ENCODE measurements around the gene CEP250.
"Not testable (repeated sequence)": the region's sequence is repeated elsewhere in the genome, so short reads cannot be mapped to it uniquely, and the experiment has no call there.

CEP250 gene

DNA sequence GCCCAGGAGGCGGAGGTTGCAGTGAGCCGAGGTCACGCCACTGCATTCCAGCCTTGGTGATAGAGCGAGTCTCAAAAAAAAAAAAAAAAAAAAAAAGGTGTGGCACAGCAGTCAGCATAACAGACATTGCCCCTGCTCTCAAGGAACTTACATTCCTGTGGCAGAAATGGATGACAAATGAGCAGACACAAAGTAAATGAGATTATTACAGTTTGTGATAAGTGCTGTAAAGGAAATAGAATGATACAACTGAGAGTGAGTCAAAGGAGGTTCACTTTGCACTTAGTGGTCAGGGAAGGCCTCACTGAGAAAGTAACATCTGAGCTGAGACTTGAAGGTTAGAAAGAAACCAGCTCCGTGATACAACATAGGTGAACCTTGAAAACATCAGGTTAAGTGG, 36.4 kb downstream of the CEP250 start:
- no peak for DNase-seq (ENCODE audit: low spot score)

DNA sequence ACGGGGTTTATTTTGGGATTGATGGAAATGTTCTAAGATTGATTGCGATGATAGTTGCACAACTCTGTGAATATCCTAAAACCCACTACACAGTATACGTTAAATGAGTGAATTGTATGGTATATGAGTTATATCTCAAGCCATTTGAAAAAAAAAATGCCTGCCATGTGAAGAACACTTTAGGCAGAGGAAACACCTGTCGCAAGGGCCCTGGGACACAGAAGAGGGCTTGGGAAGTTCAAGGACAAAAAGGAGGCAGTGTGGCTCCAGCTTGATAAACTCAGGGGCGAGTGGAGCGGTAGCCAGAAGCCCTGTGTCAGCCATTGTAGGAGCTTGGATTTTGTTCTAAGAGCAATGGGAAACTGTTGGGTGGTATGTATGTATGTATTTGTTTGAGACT, 37.0 kb downstream of the CEP250 start:
- DNase-seq (ENCODE audit: low spot score) = no peak

DNA sequence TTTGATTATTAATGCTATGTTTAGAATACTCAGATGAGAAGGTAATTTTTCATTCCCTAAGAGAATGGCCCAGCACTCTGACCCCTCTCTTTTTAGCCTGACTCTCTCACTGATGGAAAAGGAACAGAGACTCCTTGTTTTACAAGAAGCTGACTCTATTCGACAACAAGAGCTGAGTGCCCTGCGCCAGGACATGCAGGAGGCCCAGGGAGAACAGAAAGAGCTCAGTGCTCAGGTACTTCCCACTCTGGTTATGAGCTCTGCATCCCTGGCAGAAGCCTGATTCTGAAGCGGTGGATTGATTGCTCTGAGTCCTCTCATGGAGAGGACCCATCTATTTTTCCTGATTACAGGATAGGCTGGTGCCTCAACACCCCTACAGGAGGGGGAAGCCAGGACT, 41.1 kb downstream of the CEP250 start:
- no peak for DNase-seq (ENCODE audit: low spot score)

DNA sequence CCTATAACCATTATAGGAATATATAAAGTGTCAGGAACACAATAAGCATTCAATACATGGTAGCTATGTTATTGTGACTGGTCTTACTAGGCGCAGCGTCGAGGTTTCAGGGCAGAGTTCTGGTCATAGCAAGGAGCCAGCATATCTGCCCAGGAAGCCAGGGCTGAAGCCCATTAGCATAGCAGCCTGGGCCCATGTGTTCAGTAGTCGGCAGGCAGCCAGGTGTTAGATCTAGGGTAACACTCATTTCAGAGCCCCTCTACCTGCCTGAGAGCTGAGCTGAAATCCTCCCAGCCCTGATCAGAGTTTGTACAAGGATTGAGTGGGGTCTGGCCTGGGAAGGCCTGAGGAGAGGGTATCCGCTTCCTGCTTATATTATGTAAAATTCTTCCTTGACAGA, 41.9 kb downstream of the CEP250 start:
- DNase-seq (ENCODE audit: low spot score) = no peak

DNA sequence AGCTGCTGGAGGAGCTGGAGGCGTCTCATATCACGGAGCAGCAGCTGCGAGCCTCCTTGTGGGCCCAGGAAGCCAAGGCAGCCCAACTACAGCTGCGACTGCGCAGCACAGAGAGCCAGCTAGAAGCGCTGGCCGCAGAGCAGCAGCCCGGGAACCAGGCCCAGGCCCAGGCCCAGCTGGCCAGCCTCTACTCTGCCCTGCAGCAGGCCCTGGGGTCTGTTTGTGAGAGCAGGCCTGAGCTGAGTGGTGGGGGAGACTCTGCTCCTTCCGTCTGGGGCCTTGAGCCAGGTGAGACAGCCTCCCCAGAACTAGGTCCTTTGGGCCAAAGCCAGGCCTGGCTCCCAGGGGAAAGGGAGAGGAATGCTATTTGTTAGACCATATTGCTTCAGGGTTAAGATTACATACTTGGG, 42.4 kb downstream of the CEP250 start:
- DNase-seq (ENCODE audit: low spot score) = no peak

DNA sequence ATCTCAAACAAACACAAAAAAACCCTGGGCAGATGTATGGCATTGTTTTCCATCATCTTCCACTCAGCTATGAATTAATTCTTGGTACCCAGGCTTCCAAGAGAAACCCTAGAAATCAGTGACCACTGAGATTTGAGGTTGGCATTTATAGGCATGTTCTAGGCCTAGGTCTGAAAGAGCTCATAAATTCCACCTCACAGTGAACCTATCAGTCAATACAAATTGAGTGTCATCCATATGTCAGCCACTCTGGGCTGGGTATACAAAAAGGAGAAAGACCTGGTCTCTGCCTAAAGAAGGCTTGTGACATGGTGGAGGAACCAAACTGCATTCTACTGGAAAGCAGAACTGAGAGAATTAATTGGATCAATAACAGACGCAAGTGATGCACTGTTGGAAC, 43.9 kb downstream of the CEP250 start:
- no peak for DNase-seq (ENCODE audit: low spot score)

DNA sequence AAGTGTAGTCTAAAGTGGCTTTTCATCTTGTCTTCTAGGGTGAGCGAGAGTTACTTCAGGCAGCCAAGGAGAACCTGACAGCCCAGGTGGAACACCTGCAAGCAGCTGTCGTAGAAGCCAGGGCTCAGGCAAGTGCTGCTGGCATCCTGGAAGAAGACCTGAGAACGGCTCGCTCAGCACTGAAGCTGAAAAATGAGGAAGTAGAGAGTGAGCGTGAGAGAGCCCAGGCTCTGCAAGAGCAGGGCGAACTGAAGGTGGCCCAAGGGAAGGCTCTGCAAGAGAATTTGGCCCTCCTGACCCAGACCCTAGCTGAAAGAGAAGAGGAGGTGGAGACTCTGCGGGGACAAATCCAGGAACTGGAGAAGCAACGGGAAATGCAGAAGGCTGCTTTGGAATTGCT, 47.0 kb downstream of the CEP250 start:
- DNase-seq (ENCODE audit: low spot score) = no peak

DNA sequence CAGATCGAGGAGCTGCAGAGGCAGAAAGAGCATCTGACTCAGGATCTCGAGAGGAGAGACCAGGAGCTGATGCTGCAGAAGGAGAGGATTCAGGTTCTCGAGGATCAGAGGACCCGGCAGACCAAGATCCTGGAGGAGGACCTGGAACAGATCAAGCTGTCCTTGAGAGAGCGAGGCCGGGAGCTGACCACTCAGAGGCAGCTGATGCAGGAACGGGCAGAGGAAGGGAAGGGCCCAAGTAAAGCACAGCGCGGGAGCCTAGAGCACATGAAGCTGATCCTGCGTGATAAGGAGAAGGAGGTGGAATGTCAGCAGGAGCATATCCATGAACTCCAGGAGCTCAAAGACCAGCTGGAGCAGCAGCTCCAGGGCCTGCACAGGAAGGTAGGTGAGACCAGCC, 47.9 kb downstream of the CEP250 start:
- DNase-seq (ENCODE audit: low spot score) = no peak

DNA sequence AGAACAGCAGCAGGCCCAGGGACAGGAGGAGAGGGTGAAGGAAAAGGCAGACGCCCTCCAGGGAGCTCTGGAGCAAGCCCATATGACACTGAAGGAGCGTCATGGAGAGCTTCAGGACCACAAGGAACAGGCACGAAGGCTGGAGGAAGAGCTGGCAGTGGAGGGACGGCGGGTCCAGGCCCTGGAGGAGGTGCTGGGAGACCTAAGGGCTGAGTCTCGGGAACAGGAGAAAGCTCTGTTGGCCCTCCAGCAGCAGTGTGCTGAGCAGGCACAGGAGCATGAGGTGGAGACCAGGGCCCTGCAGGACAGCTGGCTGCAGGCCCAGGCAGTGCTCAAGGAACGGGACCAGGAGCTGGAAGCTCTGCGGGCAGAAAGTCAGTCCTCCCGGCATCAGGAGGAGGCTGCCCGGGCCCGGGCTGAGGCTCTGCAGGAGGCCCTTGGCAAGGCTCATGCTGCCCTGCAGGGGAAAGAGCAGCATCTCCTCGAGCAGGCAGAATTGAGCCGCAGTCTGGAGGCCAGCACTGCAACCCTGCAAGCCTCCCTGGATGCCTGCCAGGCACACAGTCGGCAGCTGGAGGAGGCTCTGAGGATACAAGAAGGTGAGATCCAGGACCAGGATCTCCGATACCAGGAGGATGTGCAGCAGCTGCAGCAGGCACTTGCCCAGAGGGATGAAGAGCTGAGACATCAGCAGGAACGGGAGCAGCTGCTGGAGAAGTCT, 48.6 kb downstream of the CEP250 start:
- DNase-seq (ENCODE audit: low spot score) = no peak

DNA sequence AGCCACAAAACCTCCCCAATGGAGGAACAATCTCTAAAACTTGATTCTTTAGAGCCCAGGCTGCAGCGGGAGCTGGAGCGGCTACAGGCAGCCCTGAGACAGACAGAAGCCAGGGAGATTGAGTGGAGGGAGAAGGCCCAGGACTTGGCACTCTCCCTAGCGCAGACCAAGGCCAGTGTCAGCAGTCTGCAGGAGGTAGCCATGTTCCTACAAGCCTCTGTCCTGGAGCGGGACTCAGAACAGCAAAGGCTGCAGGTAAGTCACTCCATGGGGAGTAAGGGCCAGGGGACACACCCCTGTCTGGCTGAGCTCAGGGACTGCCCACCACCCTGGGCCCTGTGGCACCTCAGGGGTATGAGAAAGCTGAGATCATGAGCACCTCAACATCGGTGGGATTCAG, 49.4 kb downstream of the CEP250 start:
- DNase-seq (ENCODE audit: low spot score) = no peak

DNA sequence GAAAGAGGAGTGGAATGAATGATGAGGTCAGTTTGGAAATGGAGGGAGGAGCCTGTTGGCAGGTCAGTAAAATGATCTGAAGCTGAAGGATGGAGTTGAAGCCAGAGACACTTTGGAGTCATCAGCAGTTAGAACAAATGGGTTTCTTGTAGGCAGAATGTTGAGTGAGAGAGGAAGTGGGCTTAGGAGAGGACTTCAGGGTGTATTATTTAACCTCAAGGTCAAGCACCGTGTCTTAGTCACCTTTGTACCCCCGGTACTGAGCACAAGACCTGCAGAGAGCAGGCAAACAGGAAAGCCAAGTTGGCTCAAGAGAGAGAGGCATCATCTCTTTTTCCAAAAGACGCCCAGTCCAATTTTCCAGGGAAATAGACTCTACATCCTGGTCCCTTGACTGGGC, 50.8 kb downstream of the CEP250 start:
- no peak for DNase-seq (ENCODE audit: low spot score)

DNA sequence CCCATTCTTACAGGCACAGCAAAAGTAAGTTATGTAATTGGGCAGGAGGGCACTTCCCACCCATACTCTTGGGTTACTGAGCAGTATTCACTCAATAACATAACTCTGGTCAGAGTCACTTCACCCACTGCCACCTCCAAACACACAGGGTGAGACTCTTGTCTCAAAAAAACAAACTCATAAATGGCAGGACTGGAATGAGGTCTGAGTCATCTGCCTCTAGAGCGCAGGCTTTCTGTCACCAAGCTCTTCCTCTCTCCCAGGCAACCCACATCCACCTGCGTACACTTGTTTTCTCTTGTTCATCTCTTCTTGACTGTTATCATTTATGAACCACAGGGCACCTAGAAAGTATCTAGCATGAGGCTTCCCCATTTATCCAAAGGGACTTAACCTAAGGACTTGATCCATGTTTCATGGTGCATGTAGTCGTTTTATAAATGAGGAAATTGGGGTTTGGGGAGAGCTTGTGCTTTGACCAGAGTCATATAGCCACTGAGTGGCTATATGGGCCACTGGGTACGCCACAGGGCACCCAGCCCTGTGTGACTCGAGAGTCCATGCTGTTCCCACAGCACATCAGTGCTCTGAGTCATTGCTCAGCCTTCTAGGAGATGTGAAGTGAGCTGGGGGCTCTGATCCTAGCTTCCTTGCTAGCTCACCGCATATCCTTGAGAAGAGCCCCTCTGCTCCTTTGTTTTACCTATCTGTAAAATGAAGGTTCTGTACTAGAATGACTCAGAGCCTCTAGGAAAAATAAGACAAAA, 51.7 kb downstream of the CEP250 start:
- no peak for DNase-seq (ENCODE audit: low spot score)

DNA sequence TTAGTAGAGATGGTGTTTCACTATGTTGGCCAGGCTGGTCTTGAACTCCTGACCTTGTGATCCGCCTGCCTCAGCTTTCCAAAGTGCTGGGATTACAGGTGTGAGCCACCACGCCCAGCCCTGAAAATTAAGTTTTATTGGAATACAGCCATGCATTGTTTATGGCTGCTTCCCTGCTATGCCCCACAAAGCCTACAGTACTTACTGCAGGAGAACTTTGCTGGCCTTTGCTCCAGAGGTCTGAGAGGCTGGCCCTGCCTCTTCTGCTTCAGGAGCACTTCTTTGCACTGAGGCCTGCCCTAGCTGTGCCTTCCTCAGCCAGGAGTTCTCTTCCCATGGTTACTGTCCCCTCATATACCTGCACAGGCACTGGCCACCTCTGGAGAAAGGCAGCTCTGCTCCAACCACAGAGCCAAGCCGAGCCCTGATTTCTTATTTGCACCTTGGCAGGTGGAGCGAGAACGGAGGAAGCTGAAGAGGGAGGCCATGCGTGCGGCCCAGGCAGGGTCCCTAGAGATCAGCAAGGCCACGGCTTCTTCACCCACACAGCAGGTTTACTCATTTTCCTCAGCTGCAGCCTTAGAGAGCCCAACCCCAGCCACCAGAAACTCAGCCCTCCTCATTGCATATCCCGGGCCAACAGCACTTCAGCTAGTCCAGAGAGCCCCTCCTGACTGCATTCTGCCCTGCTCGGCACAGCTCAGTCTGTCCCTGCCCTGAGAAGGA, 53.3 kb downstream of the CEP250 start:
- no peak for DNase-seq (ENCODE audit: low spot score)

DNA sequence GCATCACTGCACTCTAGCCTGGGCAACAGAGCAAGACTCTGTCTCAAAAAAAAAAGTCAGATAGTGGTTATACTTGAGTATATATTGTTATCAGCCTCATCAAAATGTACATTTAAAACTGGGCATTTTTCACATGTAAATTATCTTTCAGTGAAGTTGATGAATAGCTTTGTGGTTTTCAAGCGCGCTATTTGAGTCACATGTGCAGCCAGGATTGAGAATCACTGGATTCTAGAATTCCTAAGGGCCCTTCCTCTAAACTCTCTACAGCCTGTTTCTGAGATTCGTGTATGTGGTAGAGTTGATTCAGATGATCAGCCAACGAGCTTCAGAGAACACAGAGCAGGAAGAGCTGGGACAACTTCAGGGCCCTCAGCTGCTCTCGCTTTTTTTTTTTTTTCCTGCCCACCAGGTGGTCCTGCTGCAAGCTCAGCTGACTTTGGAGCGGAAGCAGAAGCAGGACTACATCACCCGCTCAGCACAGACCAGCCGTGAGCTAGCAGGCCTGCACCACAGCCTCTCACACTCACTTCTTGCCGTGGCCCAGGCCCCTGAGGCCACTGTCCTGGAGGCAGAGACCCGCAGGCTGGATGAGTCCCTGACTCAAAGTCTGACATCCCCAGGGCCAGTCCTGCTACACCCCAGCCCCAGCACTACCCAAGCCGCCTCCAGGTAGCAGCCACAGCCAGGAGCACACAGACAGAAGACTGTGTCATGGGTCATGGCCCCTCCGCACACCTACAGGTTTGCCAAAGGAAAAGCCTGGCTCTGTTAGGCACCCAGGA, 55.7 kb downstream of the CEP250 start:
- DNase-seq (ENCODE audit: low spot score) = no peak

DNA sequence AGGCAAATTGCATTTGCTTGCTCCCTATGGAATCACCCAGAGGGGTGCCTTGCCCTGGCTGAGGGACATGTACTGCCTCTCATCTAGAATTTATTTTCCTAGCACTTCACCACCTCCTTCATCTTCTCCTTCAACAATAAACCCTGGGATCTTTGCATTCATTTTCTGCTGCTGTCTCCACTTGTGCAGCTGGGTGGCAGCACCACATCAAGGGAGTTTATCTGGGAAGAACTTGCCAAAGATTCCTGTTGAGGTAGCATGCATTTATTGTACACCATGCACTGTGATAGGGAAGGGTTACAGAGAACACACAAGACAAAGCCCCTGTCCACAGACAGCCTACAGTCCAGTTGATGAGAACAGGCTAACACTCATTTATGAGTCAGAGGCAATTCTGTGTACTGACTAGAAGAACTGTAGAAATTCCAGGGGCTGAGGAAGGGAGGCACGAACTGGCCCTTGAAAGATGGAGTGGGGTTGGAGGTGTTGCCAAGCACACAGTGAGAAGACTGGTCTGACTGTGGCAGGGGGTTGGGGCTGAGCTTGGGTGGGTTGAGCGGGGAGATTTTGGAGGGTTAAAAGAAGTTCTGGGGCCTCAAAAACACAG, 56.5 kb downstream of the CEP250 start:
- peak; percentile 70 for DNase-seq (ENCODE audit: low spot score)

DNA sequence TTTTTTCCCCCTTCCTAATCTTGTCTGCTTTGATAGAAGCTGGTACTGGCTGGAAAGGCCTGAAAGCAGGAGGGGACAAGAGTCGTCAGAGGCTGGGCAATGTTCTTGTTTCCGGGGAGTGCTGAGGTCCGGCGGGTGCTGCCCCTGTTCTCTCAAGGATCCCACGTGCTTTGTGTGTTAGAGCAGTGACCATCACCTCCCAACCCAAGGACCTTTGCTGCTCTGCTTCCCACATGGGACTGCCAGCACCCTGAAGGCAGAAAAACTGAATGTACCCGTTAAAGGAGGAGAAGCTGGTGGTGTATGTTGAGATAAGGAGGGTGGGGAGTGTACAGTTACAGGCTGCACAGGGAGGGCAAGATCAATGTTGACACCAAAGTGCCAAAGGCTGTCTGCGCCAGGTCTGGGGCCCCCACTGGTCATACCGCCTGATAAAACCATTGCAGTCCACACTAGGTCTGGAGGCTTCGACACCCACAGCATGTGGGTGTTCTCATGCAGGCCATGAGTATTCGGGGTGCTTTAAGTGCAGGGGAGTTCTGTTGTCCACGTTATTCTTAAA, 59.1 kb downstream of the CEP250 start:
- no peak for DNase-seq (ENCODE audit: low spot score)

DNA sequence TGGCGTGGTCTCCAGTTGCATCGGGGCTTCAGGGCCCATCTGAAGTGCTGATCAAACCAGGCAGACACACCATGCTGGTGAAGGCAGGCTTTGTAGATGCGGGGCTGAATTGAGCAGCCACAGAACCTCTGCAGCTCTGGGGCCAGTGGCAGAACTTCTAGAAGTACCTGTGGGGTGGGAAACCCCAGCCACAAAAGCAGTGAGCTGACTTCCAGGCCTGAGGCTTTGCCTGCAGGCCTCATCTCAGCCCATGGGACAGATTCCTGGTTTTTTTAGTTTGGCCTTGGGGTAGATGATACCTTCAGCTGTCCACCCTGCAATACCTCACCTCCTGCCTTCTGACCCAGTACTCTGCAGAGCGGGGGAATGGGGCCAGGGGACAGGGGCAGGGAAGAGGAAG, 59.9 kb downstream of the CEP250 start:
- no peak for DNase-seq (ENCODE audit: low spot score)

DNA sequence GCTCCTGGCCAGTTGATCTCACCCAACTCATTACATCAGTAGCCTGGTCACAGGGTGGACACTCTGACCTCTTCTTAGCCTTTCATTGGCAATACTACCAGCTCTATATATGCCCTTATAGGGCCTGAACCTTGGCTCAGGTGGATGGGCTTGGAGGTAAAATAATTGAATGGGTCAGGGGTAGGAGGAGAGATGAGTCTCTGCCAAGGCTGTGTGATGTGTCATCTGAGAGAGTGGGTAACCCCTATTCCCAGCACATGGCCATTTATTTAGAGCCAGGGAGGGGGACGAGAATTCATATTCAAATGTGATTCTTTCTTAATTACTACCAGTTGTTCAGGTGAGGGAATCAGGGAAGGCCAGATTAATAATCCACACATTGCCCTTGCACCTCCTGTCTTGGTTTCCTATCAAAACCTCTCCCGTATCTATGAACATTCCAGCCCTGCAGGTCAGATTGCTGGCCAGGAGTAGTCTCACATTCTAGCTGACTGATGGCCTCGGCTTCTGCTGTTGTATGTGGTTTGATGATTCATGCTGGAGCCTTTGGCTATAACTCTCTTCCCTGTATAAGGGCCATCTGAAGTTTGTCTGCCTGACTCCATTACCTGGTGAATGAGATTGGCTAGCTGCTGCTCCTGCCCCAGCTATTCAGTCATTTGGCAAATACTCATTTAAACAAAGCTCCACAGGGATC, 60.7 kb downstream of the CEP250 start:
- DNase-seq (ENCODE audit: low spot score) = peak; percentile 91

DNA sequence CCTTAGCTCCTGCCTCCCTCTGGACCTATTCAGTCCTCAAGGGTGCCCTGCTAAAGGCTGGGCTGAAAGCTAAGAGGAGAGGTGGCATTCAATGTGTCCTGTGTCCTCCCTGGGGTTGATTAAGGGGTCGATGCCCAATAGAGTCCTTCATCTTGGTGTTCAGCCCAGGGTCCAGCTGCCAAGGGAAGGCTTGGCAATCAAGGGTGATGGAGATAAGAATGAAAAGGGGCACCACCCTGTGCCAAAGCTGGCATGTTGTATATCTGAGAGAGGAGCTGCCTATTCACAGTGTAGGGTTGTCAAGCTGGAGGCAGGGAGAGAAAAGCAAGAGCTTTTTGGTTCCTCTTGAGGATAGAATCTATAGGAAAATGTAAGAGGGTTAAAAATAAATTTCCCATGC, 61.7 kb downstream of the CEP250 start:
- no peak for DNase-seq (ENCODE audit: low spot score)

DNA sequence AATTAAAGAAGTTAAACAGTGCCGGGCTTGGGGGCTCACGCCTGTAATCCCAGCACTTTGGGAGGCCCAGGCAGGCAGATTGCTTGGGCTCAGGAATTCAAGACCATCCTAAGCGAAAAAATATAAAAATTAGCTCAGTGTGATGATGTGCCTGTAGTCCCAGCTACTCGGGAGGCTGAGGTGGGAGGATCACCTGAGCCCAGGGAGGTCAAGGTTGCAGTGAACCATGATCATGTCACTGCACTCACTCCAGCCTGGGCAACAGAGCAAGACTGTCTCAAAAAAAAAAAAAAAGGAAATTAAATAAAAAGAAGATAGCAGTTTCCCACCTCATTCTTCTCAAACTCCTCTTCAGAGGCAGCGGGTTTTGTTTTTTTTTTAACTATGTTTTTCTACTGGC, 62.4 kb downstream of the CEP250 start:
- not testable (repeated sequence) for DNase-seq (ENCODE audit: low spot score)

DNA sequence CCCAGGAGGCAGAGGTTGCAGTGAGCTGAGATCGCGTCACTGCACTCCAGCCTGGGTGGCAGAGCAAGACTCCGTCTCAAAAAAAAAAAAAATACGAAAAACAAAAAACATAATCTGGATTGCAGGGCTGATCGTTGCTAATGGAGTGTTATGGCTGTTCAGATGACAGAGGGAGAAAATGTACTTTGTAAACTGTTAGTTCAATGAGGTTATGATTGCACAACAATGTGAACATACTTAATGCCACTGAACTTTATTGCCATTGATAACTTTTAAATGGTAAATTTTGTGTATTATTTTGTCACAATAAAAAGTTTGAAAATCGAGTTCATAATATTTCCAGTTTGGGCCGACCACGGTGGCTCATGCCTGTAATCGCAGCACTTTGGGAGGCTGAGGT, 63.6 kb downstream of the CEP250 start:
- no peak for DNase-seq (ENCODE audit: low spot score)
